Lung (tissue), 12 donors: ENCODE measurements around the gene PTPRU. TPM values are rescaled to one million over a fixed set of nuclear protein-coding genes. Genes with fewer than 3 reads are reported as not detected.

ENCODE experiments used
- ATAC-seq: fragments of 200-7000 bp; cut with Tn5 transposase; one replicate; pipeline ENCODE4 v1.9.1; 2020; ENCODE audit warnings: moderate number of reproducible peaks; ENCODE audit not compliant: insufficient read depth, low FRiP score
- DNase-seq, 3 donors: peaks; one replicate each; pipeline ENCODE4 v3.0.0-alpha.2; 2013 to 2017
- H3K27ac ChIP-seq, 2 donors: one replicate each; pipeline ENCODE4 v1.5.1; 2013; ENCODE audit warnings: mild to moderate bottlenecking in 2 of 2, moderate library complexity in 2 of 2, control low read depth in 1 of 2, inconsistent platforms in 1 of 2, low read depth in 1 of 2, low read length in 1 of 2
- H3K27me3 ChIP-seq, 3 donors: one replicate each; pipeline ENCODE4 v1.5.1; 2013; ENCODE audit warnings: low read length in 2 of 3; ENCODE audit not compliant: control insufficient read depth in 3 of 3, insufficient read depth in 3 of 3
- H3K36me3 ChIP-seq, 4 donors: one replicate each; pipeline ENCODE4 v1.5.1; 2013; ENCODE audit warnings: low read length in 4 of 4, mild to moderate bottlenecking in 1 of 4, moderate library complexity in 1 of 4; ENCODE audit not compliant: control insufficient read depth in 4 of 4, insufficient read depth in 4 of 4
- H3K4me1 ChIP-seq, 5 donors: one replicate each; pipeline ENCODE4 v1.5.1; 2013; ENCODE audit warnings: low read length in 5 of 5, mild to moderate bottlenecking in 2 of 5, moderate library complexity in 1 of 5; ENCODE audit not compliant: control insufficient read depth in 5 of 5, insufficient read depth in 5 of 5
- H3K4me3 ChIP-seq: one replicate; pipeline ENCODE4 v1.5.1; 2013; ENCODE audit warnings: mild to moderate bottlenecking, control low read depth, moderate library complexity
- H3K9ac ChIP-seq, 2 donors: one replicate each; pipeline ENCODE4 v1.5.1; 2013; ENCODE audit warnings: low read length in 2 of 2, control low read depth in 1 of 2; ENCODE audit not compliant: insufficient read depth in 1 of 2
- H3K9me3 ChIP-seq, 4 donors: one replicate each; pipeline ENCODE4 v1.5.1; 2013; ENCODE audit warnings: low read length in 3 of 4, mild to moderate bottlenecking in 1 of 4, moderate library complexity in 1 of 4; ENCODE audit not compliant: control insufficient read depth in 4 of 4, insufficient read depth in 3 of 4
- CTCF ChIP-seq: IDR thresholded peaks from 2 replicates; pipeline ENCODE4 v1.5.1; 2012; ENCODE audit warnings: mild to moderate bottlenecking; ENCODE audit errors: control extremely low read depth, extremely low read depth
- WGBS, 2 donors: extraction: QIAGEN DNeasy Blood & Tissue Kit; methylation state at CpG; one replicate each; pipeline ENCODE4 v1.1.7; 2013; 5-methylcytosine and 5-hydroxymethylcytosine counted together
- polyA plus RNA-seq, 2 donors: library from polyadenylated mRNA; stranded (reverse); fragments of 200-250 nt; gene quantifications; one replicate each; pipeline ENCODE4 v1.2.1, GENCODE V29; 2013
- total RNA-seq, 2 donors: library from RNA; depleted of rRNA in 1 of 2; stranded (reverse); fragments of >200 nt in 1 of 2; gene quantifications; one replicate each; pipeline ENCODE4 v1.2.1, GENCODE V29; 2014 to 2021
- donor health status: control.
- donor health status: control.
- donor health status: Bipolar disorder and iron deficiency.
- donor health status: healthy.
- donor health status: DM: yes; HTN: yes; CAD: no.

Gene PTPRU
- total and polyA plus RNA-seq, 4 donors = 22.6 to 55.3 (median 32.9) TPM

GRCh38 chr1:29327223-29327935 is 91.1 kb downstream of the PTPRU start:
- peaks cover 0 to 8% (median 2%) of the 10 kb centered on the region in 4 donors for H3K36me3 ChIP-seq
- no peak overlapping the region for H3K9ac ChIP-seq
- DNase-seq (no peak), ATAC-seq (no peak)
- no peak overlapping the region for H3K27ac ChIP-seq
- no peak for TF ChIP-seq CTCF
- H3K9me3 ChIP-seq = no peaks in the 10 kb centered on the region
- WGBS, 2 donors = 90 to 93% methylated on average over 9 of the region's 9 CpGs
- H3K4me3 ChIP-seq = no peak overlapping the region
- no peaks in the 10 kb centered on the region for H3K4me1 ChIP-seq
- no peaks in the 10 kb centered on the region for H3K27me3 ChIP-seq

GRCh38 chr1:29329022-29329775 is 92.9 kb downstream of the PTPRU start:
- no peak for DNase-seq
- H3K27me3 ChIP-seq = no peaks in the 10 kb centered on the region

GRCh38 chr1:29330089-29330488 is 93.8 kb downstream of the PTPRU start:
- no peak for TF ChIP-seq CTCF
- DNase-seq (no peak), ATAC-seq (no peak)
- WGBS, 2 donors = 60 to 80% methylated on average over 2 of the region's 2 CpGs
- H3K4me1 ChIP-seq = no peaks in the 10 kb centered on the region
- H3K36me3 ChIP-seq = peaks cover 0 to 5% (median under 1%) of the 10 kb centered on the region in 4 donors
- no peak overlapping the region for H3K27ac ChIP-seq
- no peaks in the 10 kb centered on the region for H3K9me3 ChIP-seq
- no peak overlapping the region for H3K9ac ChIP-seq
- H3K27me3 ChIP-seq = no peaks in the 10 kb centered on the region
- H3K4me3 ChIP-seq = no peak overlapping the region

More at GRCh38 chr1:29329022-29329775, 92.9 kb downstream of the PTPRU start:
- no peak overlapping the region for H3K4me3 ChIP-seq
- no peaks in the 10 kb centered on the region for H3K9me3 ChIP-seq
- no peaks in the 10 kb centered on the region for H3K4me1 ChIP-seq
- no peak for TF ChIP-seq CTCF
- 85 to 89% methylated on average over 9 of the region's 9 CpGs for WGBS, 2 donors
- H3K9ac ChIP-seq = no peak overlapping the region
- no peak for ATAC-seq
- peaks cover 0 to 5% (median under 1%) of the 10 kb centered on the region in 4 donors for H3K36me3 ChIP-seq
- no peak overlapping the region for H3K27ac ChIP-seq
